ENCODE results near the gene CDCP1.

The CDCP1 gene

GRCh38 chr3:45135959-45136358 lies 10.2 kb downstream of the CDCP1 start:
- DNase-seq (ENCODE audit: low read depth), result no peak

GRCh38 chr3:45134758-45135521 lies 11.2 kb downstream of the CDCP1 start:
- DNase-seq (ENCODE audit: low read depth), result no peak

GRCh38 chr3:45132568-45133211 lies 13.5 kb downstream of the CDCP1 start:
- DNase-seq (ENCODE audit: low read depth), result no peak

GRCh38 chr3:45131201-45131600 lies 15.0 kb downstream of the CDCP1 start:
- DNase-seq (ENCODE audit: low read depth), result no peak

GRCh38 chr3:45130476-45130875 lies 15.7 kb downstream of the CDCP1 start:
- no peak for DNase-seq (ENCODE audit: low read depth)

- DNase-seq (ENCODE audit: low read depth), result no peak
Observed at GRCh38 chr3:45128950-45129349, 17.2 kb downstream of the CDCP1 start.

GRCh38 chr3:45127130-45127822 lies 18.9 kb downstream of the CDCP1 start:
- no peak for DNase-seq (ENCODE audit: low read depth)

GRCh38 chr3:45126730-45127129 lies 19.4 kb downstream of the CDCP1 start:
- no peak for DNase-seq (ENCODE audit: low read depth)

GRCh38 chr3:45125550-45126026 lies 20.6 kb downstream of the CDCP1 start:
- DNase-seq (ENCODE audit: low read depth), result no peak

GRCh38 chr3:45124956-45125355 lies 21.2 kb downstream of the CDCP1 start:
- DNase-seq (ENCODE audit: low read depth), result no peak

GRCh38 chr3:45124352-45124751 lies 21.8 kb downstream of the CDCP1 start:
- no peak for DNase-seq (ENCODE audit: low read depth)

GRCh38 chr3:45123581-45124269 lies 22.5 kb downstream of the CDCP1 start:
- no peak for DNase-seq (ENCODE audit: low read depth)

GRCh38 chr3:45123030-45123429 lies 23.1 kb downstream of the CDCP1 start:
- no peak for DNase-seq (ENCODE audit: low read depth)

GRCh38 chr3:45120359-45121158 lies 25.6 kb downstream of the CDCP1 start:
- DNase-seq (ENCODE audit: low read depth), result no peak

- DNase-seq (ENCODE audit: low read depth), result no peak
Observed at GRCh38 chr3:45119824-45120358, 26.3 kb downstream of the CDCP1 start.

GRCh38 chr3:45119376-45119775 lies 26.8 kb downstream of the CDCP1 start:
- DNase-seq (ENCODE audit: low read depth), result no peak

GRCh38 chr3:45118615-45119071 lies 27.5 kb downstream of the CDCP1 start:
- no peak for DNase-seq (ENCODE audit: low read depth)

GRCh38 chr3:45116350-45116749 lies 29.8 kb downstream of the CDCP1 start:
- no peak for DNase-seq (ENCODE audit: low read depth)

GRCh38 chr3:45113625-45114050 lies 32.5 kb downstream of the CDCP1 start:
- no peak for DNase-seq (ENCODE audit: low read depth)

GRCh38 chr3:45112939-45113338 lies 33.2 kb downstream of the CDCP1 start:
- no peak for DNase-seq (ENCODE audit: low read depth)

GRCh38 chr3:45110509-45110833 lies 35.7 kb downstream of the CDCP1 start:
- no peak for DNase-seq (ENCODE audit: low read depth)
